Stomach (tissue), 9 donors: Measurements from ENCODE around the gene HAND1. TPM values are rescaled to one million over a fixed set of nuclear protein-coding genes. Genes with fewer than 3 reads are reported as not detected.

Experiments
- DNase-seq, 2 donors: peaks; one replicate each; pipeline versions ENCODE4 v3.0.0 to v3.0.0-alpha.2; 2013 to 2019
- H3K27ac ChIP-seq, 5 donors: fragments of 200-600 bp in 4 of 5; sonication (generic) in 4 of 5; one replicate each; pipeline ENCODE4 v1.5.1; 2013 to 2019; ENCODE audit warnings: mild to moderate bottlenecking in 1 of 5, moderate library complexity in 1 of 5
- H3K27me3 ChIP-seq, 3 donors: fragments of 200-600 bp; sonication (generic); one replicate each; pipeline ENCODE4 v1.5.1; 2017 to 2019; ENCODE audit warnings: mixed run types in 1 of 3
- H3K36me3 ChIP-seq, 4 donors: fragments of 200-600 bp; sonication (generic); 1 replicate in 3 of 4; 2 replicates in 1 of 4; pipeline ENCODE4 v1.5.1; 2016 to 2019
- H3K4me1 ChIP-seq, 4 donors: fragments of 200-600 bp; sonication (generic); one replicate each; pipeline ENCODE4 v1.5.1; 2016 to 2019
- H3K4me3 ChIP-seq, 4 donors: fragments of 200-600 bp; sonication (generic) in 3 of 4; one replicate each; pipeline ENCODE4 v1.5.1; 2016 to 2019; ENCODE audit warnings: mild to moderate bottlenecking in 1 of 4
- H3K9me3 ChIP-seq, 4 donors: fragments of 200-600 bp; sonication (generic); one replicate each; pipeline ENCODE4 v1.5.1; 2016 to 2019
- CTCF ChIP-seq, 7 experiments: fragments of 450-650 bp in 4 of 7; fragments of 200-600 bp in 3 of 7; sonication (generic) in 3 of 7; IDR thresholded peaks; one replicate each; pipeline ENCODE4 v1.5.1; 2016 to 2019; ENCODE audit warnings: antibody characterized with exemption in 7 of 7, control low read depth in 2 of 7, mild to moderate bottlenecking in 1 of 7
- EP300 ChIP-seq: sonication (generic); formaldehyde crosslinking; IDR thresholded peaks from one replicate; pipeline ENCODE4 v1.6.1; 2017; ENCODE audit warnings: antibody characterized with exemption
- POLR2A ChIP-seq, 4 donors: fragments of 450-650 bp; IDR thresholded peaks; one replicate each; pipeline ENCODE4 v1.6.1; 2016; ENCODE audit warnings: antibody characterized with exemption in 4 of 4, control low read depth in 2 of 4, mild to moderate bottlenecking in 1 of 4, moderate library complexity in 1 of 4
- POLR2AphosphoS5 ChIP-seq, 3 donors: sonication (generic); formaldehyde crosslinking; IDR thresholded peaks; one replicate each; pipeline ENCODE4 v1.6.1; 2016; ENCODE audit warnings: antibody characterized with exemption in 3 of 3
- WGBS, 5 donors: extraction: QIAGEN DNeasy Blood & Tissue Kit in 3 of 5; methylation state at CpG; one replicate each; pipeline versions ENCODE4 v1.1.5 to v1.1.7; 2013 to 2018; 5-methylcytosine and 5-hydroxymethylcytosine counted together
- intact Hi-C: fragments of 100-400 bp; cut with DNase I; formaldehyde crosslinking; loops from one replicate; pipeline ENCODE4 v1.15.1; 2023; ENCODE audit warnings: low total_unique reads
- polyA plus RNA-seq, 3 donors: library from polyadenylated mRNA; stranded (reverse); fragments of 200-250 nt; gene quantifications; one replicate each; pipeline ENCODE4 v1.2.3, GENCODE V29; 2013
- total RNA-seq, 5 donors: library from RNA; depleted of rRNA; stranded (reverse); fragments of >200 nt; gene quantifications; one replicate each; pipeline versions ENCODE4 v1.1.0 to v1.2.3, GENCODE V29; 2014 to 2016
- donor health status: healthy with polysubstance abuse.
- donor health status: Bipolar disorder and iron deficiency.
- donor health status: healthy.

The HAND1 gene
- total and polyA plus RNA-seq, 8 donors = 32.2 TPM; not detected in 7

- Histone ChIP-seq H3K36me3 (peaks cover 3 to 63% (median 40%) of the 10 kb centered on the region in 4 donors), H3K27ac (no peak overlapping the region), H3K9me3 (no peaks in the 10 kb centered on the region), H3K27me3 (no peaks in the 10 kb centered on the region), H3K4me1 (no peaks in the 10 kb centered on the region), H3K4me3 (no peak overlapping the region)
- WGBS, 5 donors = 56 to 76% (median 70%) methylated on average over 6 of the region's 6 CpGs
- intact Hi-C loops = loop anchor here (10.0 kb wide), 1 partner anchor 143 kb away; no protein-coding TSS in a partner anchor
- TF ChIP-seq POLR2AphosphoS5 (IDR thresholded peaks at IDR 0.05) (no peak), EP300 (no peak), POLR2A (IDR thresholded peaks at IDR 0.05) (no peak), CTCF (IDR thresholded peaks at IDR 0.05) (no peak)
- peak in 1 of 2 donors; percentile 23 for DNase-seq
Observed at GRCh38 chr5:154461531-154461930, 16.5 kb downstream of the HAND1 start.

GRCh38 chr5:154460172-154460571 lies 17.9 kb downstream of the HAND1 start:
- WGBS, 5 donors = 94 to 99% (median 96%) methylated on average over 4 of the region's 4 CpGs
- intact Hi-C loops = loop anchor here (10.0 kb wide), 1 partner anchor 145 kb away; no protein-coding TSS in a partner anchor
- Histone ChIP-seq H3K36me3 (peaks cover 16 to 76% (median 54%) of the 10 kb centered on the region in 4 donors), H3K4me1 (no peaks in the 10 kb centered on the region), H3K4me3 (no peak overlapping the region), H3K27me3 (no peaks in the 10 kb centered on the region), H3K9me3 (no peaks in the 10 kb centered on the region), H3K27ac (no peak overlapping the region)
- TF ChIP-seq POLR2AphosphoS5 (IDR thresholded peaks at IDR 0.05) (no peak), EP300 (no peak), POLR2A (IDR thresholded peaks at IDR 0.05) (no peak), CTCF (IDR thresholded peaks at IDR 0.05) (no peak)
- DNase-seq = no peak

GRCh38 chr5:154459015-154459414 lies 19.0 kb downstream of the HAND1 start:
- Histone ChIP-seq H3K9me3 (no peaks in the 10 kb centered on the region), H3K4me3 (no peak overlapping the region), H3K27ac (no peak overlapping the region), H3K4me1 (no peaks in the 10 kb centered on the region), H3K27me3 (no peaks in the 10 kb centered on the region), H3K36me3 (peaks cover 28 to 88% (median 65%) of the 10 kb centered on the region in 4 donors)
- TF ChIP-seq CTCF (IDR thresholded peaks at IDR 0.05) (no peak), EP300 (no peak), POLR2AphosphoS5 (IDR thresholded peaks at IDR 0.05) (no peak), POLR2A (IDR thresholded peaks at IDR 0.05) (no peak)
- DNase-seq = no peak
- 72 to 81% (median 79%) methylated on average over 3 of the region's 3 CpGs for WGBS, 5 donors
- intact Hi-C loops = no loop called here

- no peak for DNase-seq
- TF ChIP-seq POLR2A (IDR thresholded peaks at IDR 0.05) (no peak), POLR2AphosphoS5 (IDR thresholded peaks at IDR 0.05) (no peak), EP300 (no peak), CTCF (IDR thresholded peaks at IDR 0.05) (no peak)
- Histone ChIP-seq H3K36me3 (peaks cover 47 to 96% (median 87%) of the 10 kb centered on the region in 4 donors), H3K9me3 (no peaks in the 10 kb centered on the region), H3K4me3 (no peak overlapping the region), H3K4me1 (no peaks in the 10 kb centered on the region), H3K27me3 (no peaks in the 10 kb centered on the region), H3K27ac (no peak overlapping the region)
- intact Hi-C loops = no loop called here
- 82 to 98% (median 91%) methylated on average over 3 of the region's 3 CpGs for WGBS, 5 donors
Observed at GRCh38 chr5:154456540-154456939, 21.5 kb downstream of the HAND1 start.
